ENCODE data around the gene DYNC1I1. TPM values are rescaled to one million over a fixed set of nuclear protein-coding genes. Genes with fewer than 3 reads are reported as not detected.
A peak's percentile ranks its signal among the peaks of the same experiment; 100 is the strongest.

The DYNC1I1 gene
- total RNA-seq, 1 donor from 2014 or later: 0.20 TPM

DNA sequence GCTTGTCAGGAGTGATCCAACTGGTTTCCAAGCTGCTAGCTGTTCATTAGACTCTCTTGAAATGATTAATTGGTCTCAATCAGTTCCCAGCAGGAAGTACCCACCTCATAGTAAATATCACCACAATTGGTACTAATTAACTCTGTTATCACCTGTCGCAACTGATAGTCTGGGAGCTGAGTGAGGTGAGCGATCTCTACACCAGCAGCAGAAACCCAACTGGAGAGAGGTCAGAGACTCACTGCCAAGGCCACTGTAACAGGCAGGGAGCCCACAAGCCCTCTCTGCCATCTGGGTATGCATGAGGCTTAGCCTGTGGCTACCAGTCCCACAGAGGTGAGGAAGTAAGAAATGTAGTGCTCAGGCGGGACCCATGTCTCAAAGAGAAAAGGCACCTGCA, 245.5 kb downstream of the DYNC1I1 start:
- no peak for DNase-seq (ENCODE audit: low read depth)

- DNase-seq (ENCODE audit: low read depth): no peak
Observed at GRCh38 chr7:96021568-96021967, 249.2 kb downstream of the DYNC1I1 start.

GRCh38 chr7:96023387-96023786, 251.0 kb downstream of the DYNC1I1 start:
- DNase-seq (ENCODE audit: low read depth): no peak

DNA sequence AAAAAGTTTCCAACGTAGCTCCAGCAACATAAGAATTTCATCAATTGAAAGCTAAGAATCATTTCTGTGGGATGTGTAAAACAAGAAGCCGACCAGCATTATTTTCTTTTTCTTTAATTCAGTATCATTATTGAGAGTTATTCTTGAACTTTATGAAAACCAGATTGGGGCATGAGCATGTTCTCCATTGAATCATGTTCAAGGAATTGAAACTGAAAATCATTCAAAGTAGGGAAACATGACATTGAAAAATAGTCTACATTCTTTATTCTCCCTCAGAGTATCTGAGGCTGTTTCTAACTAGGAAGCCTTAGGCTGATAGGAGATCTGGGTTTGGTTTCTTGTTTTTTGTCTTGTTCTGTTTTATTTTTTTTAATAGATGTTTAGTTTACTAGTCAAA, 253.7 kb downstream of the DYNC1I1 start:
- no peak for DNase-seq (ENCODE audit: low read depth)

GRCh38 chr7:96026611-96027010, 254.3 kb downstream of the DYNC1I1 start:
- no peak for DNase-seq (ENCODE audit: low read depth)

DNA sequence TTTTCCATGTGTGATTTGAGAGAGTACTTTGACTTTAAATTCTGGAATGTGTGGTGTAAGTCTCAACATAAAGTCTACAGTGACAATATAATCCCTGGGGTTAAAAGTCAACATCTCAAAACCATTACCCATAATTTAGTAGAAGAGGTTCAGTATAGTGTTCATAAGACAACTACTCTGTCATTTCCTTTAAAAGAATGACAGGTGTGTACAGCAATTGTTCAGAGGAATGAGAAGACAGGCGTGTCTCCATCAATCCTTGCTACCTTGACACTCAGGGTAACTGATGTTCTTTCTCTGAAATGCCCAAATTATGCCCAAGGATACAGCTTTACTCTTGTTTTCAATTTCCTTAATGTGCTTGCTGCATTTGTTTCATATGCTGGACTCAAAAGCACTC, 256.4 kb downstream of the DYNC1I1 start:
- no peak for DNase-seq (ENCODE audit: low read depth)

DNA sequence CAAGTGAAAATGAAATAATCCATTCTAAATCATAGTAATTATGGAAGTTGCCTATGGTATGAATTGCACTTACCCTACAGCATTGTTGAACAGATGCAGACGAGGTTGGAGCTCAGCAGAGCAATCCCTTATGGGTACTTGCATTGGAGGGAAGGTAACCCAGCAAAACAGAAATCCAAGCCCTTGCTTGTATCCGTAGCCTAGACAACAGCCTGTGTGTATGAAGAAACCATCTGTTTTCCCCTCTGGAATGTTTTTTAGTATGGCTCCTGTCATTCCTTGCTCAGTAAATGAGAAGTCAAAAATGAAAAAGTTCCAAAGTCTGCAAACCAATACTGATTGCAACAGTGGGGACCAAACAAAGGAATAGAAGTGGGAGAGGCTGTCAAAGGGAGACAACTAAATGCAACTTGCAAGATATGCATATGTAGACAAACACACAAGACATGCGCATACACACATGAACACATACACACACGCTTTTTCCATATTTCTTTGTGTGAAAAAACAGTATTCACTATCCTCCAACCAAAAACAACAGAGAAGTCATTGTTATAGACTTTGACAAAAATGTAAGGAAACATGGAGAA, 260.8 kb downstream of the DYNC1I1 start:
- no peak for DNase-seq (ENCODE audit: low read depth)

DNA sequence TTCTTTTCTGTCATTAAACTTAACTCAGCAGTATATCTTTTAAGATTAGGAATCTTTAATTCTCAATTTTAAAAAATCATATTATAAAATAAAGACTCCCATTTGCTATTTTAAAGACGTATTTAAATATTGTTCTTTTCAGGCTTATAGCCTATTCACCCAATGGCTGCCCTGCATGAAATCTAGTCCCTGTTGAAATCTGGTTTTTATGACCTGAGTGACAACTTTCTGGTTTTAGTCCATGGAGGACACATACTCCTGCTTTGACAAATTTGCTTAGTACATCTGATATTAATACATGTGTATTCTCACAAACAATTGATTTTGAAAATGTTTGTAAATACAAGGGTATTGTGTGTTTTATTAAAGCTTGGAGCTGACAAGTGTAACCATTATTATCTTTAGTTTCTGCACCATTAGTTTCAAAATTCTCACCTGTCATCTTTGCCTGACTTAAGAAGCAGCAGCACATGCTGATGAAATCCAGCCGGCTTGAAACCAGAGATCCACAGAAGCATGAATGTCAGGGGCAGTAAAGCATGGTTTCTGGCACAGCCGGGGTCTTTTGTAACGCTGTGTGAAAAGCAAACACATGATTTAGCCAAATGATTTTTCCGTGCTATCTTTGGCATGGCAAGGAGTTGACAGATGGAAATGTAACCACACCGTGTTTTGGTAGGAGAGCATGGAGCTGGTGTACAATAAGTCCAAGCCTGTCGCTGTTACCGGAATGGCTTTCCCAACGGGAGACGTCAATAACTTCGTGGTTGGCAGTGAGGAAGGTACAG, 262.8 kb downstream of the DYNC1I1 start:
- no peak for DNase-seq (ENCODE audit: low read depth)

DNA sequence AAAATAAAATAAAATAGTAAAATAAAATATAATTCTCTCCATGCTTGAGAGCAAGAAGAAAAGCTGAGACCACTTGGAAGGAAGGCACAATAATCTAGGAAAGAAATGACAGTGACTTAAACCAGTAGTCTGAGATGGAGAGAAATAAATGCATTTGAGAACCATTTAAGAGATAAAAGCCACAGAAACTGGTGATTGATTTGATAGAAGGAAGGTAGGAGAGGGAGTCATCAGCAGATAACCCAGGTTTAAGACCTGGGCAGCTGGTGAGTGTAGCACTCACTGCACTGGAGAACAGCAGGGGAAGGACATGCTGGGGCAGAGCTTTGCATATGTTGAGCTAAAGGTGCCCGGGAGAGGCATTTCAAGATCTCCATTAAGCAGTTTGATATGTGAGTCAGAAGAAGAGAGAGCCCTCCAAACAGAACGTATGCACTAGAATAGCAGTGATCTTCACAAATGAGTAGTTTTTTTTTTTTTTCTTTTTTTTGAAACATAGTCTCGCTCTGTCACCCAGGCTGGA, 268.0 kb downstream of the DYNC1I1 start:
- DNase-seq (ENCODE audit: low read depth): no peak

- no peak for DNase-seq (ENCODE audit: low read depth)
Observed at GRCh38 chr7:96041171-96041570, 268.8 kb downstream of the DYNC1I1 start.

DNA sequence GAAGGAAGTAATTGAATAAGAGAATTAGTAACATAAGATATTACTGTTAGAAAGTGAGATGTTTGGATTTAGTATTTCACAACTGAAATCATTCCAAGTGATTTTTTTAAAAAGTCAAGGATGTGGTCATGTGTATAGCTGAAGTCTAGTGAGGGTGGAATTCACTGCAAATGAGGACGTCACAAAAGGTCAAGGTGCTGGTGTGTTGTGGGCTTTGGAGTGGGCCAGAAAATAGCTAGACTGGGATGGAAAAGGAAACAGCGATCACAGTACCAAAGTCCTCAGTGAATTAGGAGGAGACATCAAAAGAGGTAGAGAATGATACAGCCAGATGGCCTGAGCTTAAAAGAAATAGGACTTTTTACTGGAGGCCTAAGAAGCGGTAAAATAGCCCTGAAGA, 272.8 kb downstream of the DYNC1I1 start:
- no peak for DNase-seq (ENCODE audit: low read depth)

DNA sequence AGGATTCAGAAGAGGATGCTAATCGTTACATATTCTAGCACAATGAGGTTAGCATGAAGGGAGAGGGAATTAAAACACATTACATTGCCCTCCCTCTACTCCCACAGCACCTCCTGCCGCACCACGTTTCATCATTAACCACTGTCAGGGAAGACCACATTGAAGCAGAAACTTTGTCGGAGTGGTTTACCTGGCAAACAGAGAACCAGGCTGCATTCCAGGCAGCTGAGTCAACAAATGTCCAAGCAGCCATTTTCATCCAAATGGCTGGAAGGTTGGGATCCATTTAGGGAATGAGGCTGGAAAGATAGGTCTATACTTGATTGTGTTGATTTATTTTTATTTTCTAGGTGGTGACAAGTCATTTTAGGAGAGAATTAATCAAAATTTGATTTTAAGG, 273.6 kb downstream of the DYNC1I1 start:
- DNase-seq (ENCODE audit: low read depth): no peak

DNA sequence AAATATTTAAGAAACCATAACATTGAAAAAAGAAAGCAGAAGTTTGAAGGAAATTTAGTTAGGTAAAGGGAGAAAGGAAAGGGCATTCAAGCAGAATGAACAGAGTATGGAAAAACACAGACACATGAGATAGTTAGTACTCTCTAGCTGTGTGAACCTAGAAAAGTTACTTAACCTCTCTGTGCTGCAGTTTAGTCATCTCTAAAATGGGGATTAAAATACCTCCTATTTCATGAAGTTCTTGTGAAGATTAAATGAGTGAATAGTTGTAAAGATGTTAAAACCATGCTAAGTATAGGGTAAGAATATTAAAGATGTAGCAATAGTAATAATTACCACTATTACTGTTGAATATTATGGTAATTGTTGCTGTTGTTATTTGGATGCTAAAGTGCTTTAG, 279.9 kb downstream of the DYNC1I1 start:
- no peak for DNase-seq (ENCODE audit: low read depth)

- DNase-seq (ENCODE audit: low read depth): no peak
Observed at GRCh38 chr7:96052860-96053470, 280.6 kb downstream of the DYNC1I1 start.

DNA sequence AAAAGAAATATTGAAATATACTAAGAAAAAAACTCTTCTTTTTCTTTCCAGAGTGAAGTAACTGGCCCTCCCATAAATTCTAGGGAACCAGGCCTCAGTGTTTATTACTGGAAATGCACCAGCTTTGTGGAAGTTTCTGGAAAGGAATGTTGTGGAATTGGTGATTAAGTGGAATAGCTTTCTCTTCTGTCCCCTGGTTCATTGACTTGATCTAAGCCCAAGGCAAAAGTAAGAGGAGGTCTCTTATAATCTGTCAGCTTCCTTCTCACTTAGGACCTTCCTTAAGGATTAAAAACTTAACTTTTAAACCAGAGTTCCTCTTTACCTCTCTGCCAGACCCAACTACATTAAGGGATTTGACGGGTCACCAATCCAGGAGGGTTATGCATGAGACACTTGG, 283.4 kb downstream of the DYNC1I1 start:
- peak; percentile 73 for DNase-seq (ENCODE audit: low read depth)

DNA sequence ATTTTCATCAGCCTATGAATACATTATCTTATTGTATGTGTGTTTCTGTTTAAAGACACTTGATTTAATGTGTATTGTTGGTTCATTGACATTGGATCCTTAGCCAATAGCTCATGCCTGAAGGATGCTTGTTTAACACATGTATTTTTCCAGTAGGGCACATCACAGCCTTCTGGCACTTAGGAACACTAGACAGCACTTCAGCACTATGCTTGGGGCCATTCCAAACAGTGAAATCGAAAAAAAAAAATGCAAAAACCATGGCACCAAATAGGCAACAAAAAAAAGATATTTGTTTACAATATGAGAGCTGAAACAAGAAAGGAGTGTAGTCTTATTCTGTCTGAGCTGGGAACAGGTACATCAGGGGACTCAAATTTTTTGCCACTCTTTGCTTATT, 286.7 kb downstream of the DYNC1I1 start:
- no peak for DNase-seq (ENCODE audit: low read depth)

GRCh38 chr7:96061009-96061408, 288.7 kb downstream of the DYNC1I1 start:
- no peak for DNase-seq (ENCODE audit: low read depth)

- no peak for DNase-seq (ENCODE audit: low read depth)
Observed at GRCh38 chr7:96061844-96062243, 289.5 kb downstream of the DYNC1I1 start.

- DNase-seq (ENCODE audit: low read depth): peak; percentile 83
Observed at GRCh38 chr7:96067321-96067720, 295.0 kb downstream of the DYNC1I1 start.

GRCh38 chr7:96069401-96069800, 297.0 kb downstream of the DYNC1I1 start:
- no peak for DNase-seq (ENCODE audit: low read depth)

DNA sequence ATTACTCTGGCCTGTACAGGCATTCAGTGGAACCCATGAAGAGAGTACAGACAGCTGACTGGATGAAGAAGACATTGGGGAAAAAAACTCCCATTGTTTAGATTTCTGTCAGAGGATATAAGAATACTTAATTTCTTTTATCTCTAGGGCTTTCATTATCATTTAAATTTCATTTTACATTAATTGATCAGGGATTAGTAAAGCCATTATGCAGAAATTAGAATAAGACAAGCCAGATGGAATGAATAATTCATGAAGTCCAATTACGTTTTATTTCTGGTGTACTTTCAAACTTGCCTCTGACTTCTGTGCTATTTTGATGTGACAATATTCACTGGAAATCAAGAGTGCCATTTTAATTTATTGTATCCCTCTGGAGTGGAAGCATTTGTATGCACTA, 302.5 kb downstream of the DYNC1I1 start:
- no peak for DNase-seq (ENCODE audit: low read depth)

DNA sequence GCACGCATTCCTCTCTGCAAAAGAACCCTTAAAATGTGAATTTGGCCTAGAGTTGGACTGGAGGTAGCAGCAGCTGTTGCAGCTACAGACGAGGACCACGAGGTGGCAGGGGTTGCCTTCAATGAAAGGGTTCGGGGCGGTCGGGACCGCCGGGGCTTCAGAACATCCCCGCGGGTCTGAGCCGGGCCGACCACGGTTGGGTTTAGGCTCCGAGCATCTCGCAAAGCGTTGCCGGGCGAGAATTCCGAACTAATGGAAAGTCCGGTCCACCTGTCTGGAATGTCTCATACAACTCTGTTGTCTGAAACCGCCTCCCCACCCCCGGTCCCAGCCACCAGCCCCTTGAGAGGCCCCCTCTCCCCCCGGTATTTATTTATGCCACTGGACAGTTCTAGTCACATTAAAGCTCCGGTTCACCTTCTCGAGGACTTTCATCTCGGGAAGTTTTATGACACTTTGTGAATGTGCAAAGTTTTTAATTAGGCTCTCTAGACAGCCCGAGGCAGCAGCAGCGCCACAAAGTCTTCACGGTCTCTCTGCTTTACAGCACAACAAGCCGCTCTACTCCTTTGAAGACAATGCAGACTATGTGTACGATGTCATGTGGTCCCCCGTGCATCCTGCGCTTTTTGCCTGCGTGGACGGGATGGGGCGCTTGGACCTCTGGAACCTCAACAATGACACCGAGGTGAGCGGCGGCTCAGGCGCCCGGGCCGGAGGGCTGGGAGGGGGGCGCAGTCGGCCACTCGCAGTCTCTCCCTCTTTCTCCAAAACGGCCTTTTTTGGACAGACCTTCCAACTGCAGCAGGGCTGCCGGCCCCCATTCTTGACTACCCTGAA, 303.4 kb downstream of the DYNC1I1 start:
- DNase-seq (ENCODE audit: low read depth): peak; percentile 29
